GM13976 (cell line): ENCODE data around the gene TIMM10.
"Not testable (repeated sequence)": the region's sequence is repeated elsewhere in the genome, so short reads cannot be mapped to it uniquely, and the experiment has no call there.

ENCODE experiments used
- DNase-seq: peaks from one replicate; pipeline ENCODE4 v3.0.0; 2012; ENCODE audit warnings: low spot score
- in situ Hi-C: fragments of 300-500 bp; cut with MboI; formaldehyde crosslinking; loops from one replicate; pipeline ENCODE4 v1.12.0; 2022; ENCODE audit warnings: low sequenced_read_pairs, mixed read lengths, inconsistent platforms; ENCODE audit not compliant: unreplicated experiment
- TF ChIP-seq, protein P1 (sequence below): IDR thresholded peaks from 2 replicates; pipeline ENCODE4 v1.5.1; 2012; ENCODE audit warnings: borderline replicate concordance, mild to moderate bottlenecking; ENCODE audit not compliant: insufficient read depth; ENCODE audit errors: extremely low read depth, missing control alignments, control extremely low read depth

TIMM10 gene

DNA sequence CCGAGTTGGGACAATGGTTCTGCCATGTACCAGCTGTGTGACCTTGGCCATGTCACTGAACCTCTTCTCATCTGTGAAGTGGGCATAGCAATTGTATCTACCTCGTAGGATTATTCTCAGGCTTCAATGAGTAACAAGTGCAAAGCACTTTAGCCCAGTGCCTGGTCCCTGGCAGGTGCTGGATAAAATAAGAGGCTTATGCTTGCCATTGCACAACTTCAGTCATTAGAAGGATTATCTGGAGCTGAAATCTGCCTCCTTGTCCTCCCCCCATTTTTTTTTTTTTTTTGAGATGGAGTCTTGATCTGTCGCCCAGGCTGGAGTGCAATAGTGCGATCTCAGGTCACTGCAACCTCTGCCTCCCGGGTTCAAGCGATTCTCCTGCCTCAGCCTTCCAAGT is 14.0 kb upstream of the TIMM10 start:
- TF ChIP-seq, protein P1, sequence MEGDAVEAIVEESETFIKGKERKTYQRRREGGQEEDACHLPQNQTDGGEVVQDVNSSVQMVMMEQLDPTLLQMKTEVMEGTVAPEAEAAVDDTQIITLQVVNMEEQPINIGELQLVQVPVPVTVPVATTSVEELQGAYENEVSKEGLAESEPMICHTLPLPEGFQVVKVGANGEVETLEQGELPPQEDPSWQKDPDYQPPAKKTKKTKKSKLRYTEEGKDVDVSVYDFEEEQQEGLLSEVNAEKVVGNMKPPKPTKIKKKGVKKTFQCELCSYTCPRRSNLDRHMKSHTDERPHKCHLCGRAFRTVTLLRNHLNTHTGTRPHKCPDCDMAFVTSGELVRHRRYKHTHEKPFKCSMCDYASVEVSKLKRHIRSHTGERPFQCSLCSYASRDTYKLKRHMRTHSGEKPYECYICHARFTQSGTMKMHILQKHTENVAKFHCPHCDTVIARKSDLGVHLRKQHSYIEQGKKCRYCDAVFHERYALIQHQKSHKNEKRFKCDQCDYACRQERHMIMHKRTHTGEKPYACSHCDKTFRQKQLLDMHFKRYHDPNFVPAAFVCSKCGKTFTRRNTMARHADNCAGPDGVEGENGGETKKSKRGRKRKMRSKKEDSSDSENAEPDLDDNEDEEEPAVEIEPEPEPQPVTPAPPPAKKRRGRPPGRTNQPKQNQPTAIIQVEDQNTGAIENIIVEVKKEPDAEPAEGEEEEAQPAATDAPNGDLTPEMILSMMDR = no peak
- DNase-seq = no peak
- in situ Hi-C loops = no loop called here

- TF ChIP-seq, protein P1 = no peak
- in situ Hi-C loops = no loop called here
- DNase-seq = no peak
These were observed 13.0 kb upstream of the TIMM10 start for GRCh38 chr11:57543593-57543992.

GRCh38 chr11:57542582-57542981 is 12.0 kb upstream of the TIMM10 start:
- in situ Hi-C loops = no loop called here
- TF ChIP-seq, protein P1 = no peak
- no peak for DNase-seq

DNA sequence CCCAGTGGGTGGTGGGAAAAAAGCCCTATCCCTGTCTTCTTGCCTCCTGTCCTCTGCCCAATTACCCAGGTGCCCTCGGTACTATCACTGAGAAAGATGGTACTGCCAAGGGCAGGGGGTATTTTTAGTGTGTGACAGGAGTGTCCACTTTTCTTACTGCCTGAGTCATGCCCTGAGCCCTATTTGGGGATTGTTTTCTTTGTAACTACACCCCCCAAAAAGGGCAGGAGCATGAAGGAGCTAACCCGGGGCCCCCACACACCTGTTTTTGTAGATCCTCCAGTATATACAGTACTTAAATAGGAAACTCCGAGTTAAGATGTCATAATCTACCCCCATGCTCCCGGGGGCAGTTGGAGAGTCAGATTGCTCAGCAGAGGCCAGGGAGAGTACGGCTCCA is 10.6 kb upstream of the TIMM10 start:
- in situ Hi-C loops = no loop called here
- TF ChIP-seq, protein P1 = no peak
- no peak for DNase-seq

DNA sequence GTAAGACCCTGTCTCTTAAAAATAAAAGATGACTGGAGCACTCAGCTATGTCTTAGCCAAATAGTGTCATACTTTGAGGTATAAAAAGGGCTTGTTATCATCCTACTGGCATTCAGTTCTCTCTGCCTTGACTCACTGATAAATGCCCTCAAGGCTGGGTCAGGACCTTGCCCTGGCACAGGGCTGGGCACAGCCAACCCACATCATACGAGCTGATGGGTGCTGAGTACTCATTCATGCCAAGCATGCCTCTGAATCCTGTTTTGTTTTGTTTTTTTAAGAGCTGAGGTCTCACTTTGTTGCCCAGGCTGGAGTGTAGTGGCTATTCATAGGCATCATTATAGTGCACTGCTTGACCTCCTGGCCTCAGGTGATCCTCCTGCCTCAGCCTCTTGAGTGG is 8.8 kb upstream of the TIMM10 start:
- DNase-seq = no peak
- in situ Hi-C loops = no loop called here
- TF ChIP-seq, protein P1 = no peak

DNA sequence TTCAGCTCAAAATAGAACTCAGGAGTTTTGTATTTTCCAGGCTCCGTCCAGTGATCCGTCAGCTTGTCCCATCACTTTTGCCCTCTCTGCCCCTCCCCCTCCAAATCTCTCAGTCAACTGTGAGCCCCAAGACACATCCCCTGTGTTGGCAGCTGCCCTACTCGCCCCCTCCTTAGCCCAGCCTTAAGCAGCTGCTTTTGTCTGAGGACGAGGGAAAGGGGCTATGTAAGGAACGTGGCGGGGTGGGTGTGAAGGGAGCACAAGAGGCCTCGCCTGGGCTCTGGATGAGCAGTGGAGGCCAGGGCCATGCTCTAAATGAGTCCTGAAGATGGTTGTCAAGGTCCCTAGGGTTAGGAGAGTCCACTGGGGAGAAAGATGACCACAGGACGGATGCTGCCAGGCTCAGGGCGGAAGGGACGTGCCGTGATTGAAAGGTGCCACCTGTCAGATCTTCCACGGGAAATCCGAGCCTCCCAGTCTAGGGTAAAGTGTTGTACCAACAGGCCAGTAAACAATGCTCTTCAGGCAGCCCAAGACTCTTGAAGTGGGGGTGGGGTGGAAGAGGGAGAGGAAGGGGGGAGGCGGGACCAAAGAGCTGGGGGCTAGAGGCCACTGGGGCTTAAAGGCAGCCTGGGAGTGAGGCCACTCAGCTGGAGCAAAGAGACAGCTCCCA is 6.5 kb upstream of the TIMM10 start, which contains the start of gene SMTNL1:
SMTNL1 (plus strand) TSS at position 649 of the 673 bp plus-strand sequence. CDS start 5,048 bp downstream, outside the sequence.
- no peak for DNase-seq

GRCh38 chr11:57534449-57534848 is 3.9 kb upstream of the TIMM10 start:
- in situ Hi-C loops, DNase-seq: not testable (repeated sequence)

More for the DNA sequence above, 6.5 kb upstream of the TIMM10 start, which contains the start of gene SMTNL1:
- TF ChIP-seq, protein P1 = no peak
- in situ Hi-C loops = no loop called here
